Thoracic aorta (tissue), 2 donors: ENCODE results near the gene COL6A3. TPM values are rescaled to one million over a fixed set of nuclear protein-coding genes. Genes with fewer than 3 reads are reported as not detected.

Source experiments
- ATAC-seq: fragments of 150-250 bp; one replicate; pipeline ENCODE4 v1.8.0; 2017; ENCODE audit warnings: low read depth; ENCODE audit not compliant: insufficient number of reproducible peaks, low FRiP score
- DNase-seq: peaks from one replicate; pipeline ENCODE4 v3.0.0-alpha.2; 2020; ENCODE audit warnings: low spot score
- H3K27ac ChIP-seq, 2 donors: fragments of 200-600 bp; sonication (generic); 1 replicate in 1 of 2; 2 replicates in 1 of 2; pipeline ENCODE4 v1.5.1; 2016; ENCODE audit warnings: mild to moderate bottlenecking in 2 of 2, moderate library complexity in 2 of 2
- H3K27me3 ChIP-seq: fragments of 200-600 bp; sonication (generic); replicated peaks from 2 replicates; pipeline ENCODE4 v1.6.0; 2016; ENCODE audit warnings: mild to moderate bottlenecking; ENCODE audit not compliant: insufficient read depth
- H3K36me3 ChIP-seq: fragments of 200-600 bp; sonication (generic); one replicate; pipeline ENCODE4 v1.5.1; 2016
- H3K4me1 ChIP-seq, 2 donors: fragments of 200-600 bp; sonication (generic); 1 replicate in 1 of 2; 2 replicates in 1 of 2; pipeline versions ENCODE4 v1.5.1 to v1.6.0; 2016; ENCODE audit warnings: low read depth in 2 of 2, mild to moderate bottlenecking in 1 of 2; ENCODE audit not compliant: control insufficient read depth in 1 of 2
- H3K4me3 ChIP-seq: fragments of 200-600 bp; sonication (generic); 2 replicates; pipeline ENCODE4 v1.5.1; 2016; ENCODE audit warnings: mild to moderate bottlenecking
- H3K9me3 ChIP-seq: fragments of 200-600 bp; sonication (generic); 2 replicates; pipeline ENCODE4 v1.5.1; 2016
- total RNA-seq, 2 donors: library from RNA; depleted of rRNA; stranded (reverse); fragments of >200 nt; gene quantifications; one replicate each; pipeline versions ENCODE4 v1.1.0 to v1.2.3, GENCODE V29; 2016
- TF ChIP-seq, protein P1 (sequence below): fragments of 200-600 bp; sonication (generic); IDR thresholded peaks from one replicate; pipeline ENCODE4 v1.5.1; 2019; ENCODE audit warnings: antibody characterized with exemption

The COL6A3 gene
- total RNA-seq, 2 donors from 2014 or later, result 118 to 155 TPM

DNA sequence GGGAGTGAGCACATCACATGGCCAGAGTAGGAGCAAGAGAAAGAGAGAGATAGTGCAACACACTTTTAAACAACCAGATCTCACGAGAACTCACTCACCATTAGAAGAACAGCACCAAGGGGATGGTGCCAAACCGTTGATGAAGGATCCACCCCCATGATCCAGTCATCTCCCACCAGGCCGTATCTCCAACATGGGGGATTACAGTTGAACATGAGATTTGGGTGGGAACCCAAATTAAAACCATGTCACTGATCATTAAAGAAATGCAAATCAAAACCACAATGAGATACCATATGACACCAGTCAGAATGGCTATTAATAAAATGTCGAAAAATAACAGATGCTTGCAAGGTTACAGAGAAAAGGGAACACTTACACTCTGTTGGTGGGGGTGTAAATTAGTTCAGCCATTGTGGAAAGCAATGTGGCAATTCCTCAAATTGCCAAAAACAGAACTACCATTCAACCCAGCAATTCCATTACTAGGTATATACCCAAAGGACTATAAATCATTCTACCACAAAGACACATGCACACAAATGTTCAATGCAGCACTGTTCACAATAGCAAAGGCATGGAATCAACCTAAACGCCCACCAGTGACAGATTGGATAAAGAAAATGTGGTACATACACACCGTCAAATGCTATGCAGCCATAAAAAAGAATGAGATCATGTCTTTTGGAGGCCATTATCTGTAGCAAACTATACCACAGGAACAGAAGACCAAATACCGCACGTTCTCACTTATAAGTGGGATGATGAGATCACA is 137.1 kb downstream of the COL6A3 start:
- DNase-seq (no peak), ATAC-seq (no peak)
- Histone ChIP-seq H3K27me3 (no peaks in the 10 kb centered on the region), H3K9me3 (no peaks in the 10 kb centered on the region), H3K36me3 (no peaks in the 10 kb centered on the region), H3K4me1 (peaks cover 5 to 30% of the 10 kb centered on the region in 2 donors), H3K27ac (no peak overlapping the region), H3K4me3 (no peak overlapping the region)
- TF ChIP-seq, protein P1, sequence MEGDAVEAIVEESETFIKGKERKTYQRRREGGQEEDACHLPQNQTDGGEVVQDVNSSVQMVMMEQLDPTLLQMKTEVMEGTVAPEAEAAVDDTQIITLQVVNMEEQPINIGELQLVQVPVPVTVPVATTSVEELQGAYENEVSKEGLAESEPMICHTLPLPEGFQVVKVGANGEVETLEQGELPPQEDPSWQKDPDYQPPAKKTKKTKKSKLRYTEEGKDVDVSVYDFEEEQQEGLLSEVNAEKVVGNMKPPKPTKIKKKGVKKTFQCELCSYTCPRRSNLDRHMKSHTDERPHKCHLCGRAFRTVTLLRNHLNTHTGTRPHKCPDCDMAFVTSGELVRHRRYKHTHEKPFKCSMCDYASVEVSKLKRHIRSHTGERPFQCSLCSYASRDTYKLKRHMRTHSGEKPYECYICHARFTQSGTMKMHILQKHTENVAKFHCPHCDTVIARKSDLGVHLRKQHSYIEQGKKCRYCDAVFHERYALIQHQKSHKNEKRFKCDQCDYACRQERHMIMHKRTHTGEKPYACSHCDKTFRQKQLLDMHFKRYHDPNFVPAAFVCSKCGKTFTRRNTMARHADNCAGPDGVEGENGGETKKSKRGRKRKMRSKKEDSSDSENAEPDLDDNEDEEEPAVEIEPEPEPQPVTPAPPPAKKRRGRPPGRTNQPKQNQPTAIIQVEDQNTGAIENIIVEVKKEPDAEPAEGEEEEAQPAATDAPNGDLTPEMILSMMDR, result no peak

Other genes with a start within 250 kb of the COL6A3 start
- gene MLPH, start 73.1 kb upstream of the COL6A3 start, total RNA-seq, result 1 to 10 TPM; 2.0 to 7.4 TPM
- gene PRLH, start 152.4 kb upstream of the COL6A3 start, total RNA-seq, result not detected
- gene RAB17, start 176.6 kb upstream of the COL6A3 start, total RNA-seq, result 1 to 10 TPM; 6.4 to 6.5 TPM
- 100 to 1,000 TPM; 196 to 244 TPM for gene LRRFIP1, start 213.4 kb upstream of the COL6A3 start, total RNA-seq